Esophagus (tissue), 2 donors: ENCODE results near the gene MIAT. TPM values are rescaled to one million over a fixed set of nuclear protein-coding genes. Genes with fewer than 3 reads are reported as not detected.
"Not testable (repeated sequence)": the region's sequence is repeated elsewhere in the genome, so short reads cannot be mapped to it uniquely, and the experiment has no call there.

Source experiments
- H3K27ac ChIP-seq, 2 donors: one replicate each; pipeline ENCODE4 v1.5.1; 2013; ENCODE audit warnings: low read depth in 2 of 2, mild to moderate bottlenecking in 2 of 2, inconsistent platforms in 1 of 2, low read length in 1 of 2, moderate library complexity in 1 of 2
- H3K27me3 ChIP-seq, 2 donors: one replicate each; pipeline ENCODE4 v1.6.1; 2013; ENCODE audit warnings: low read length in 2 of 2, control low read depth in 1 of 2, mild to moderate bottlenecking in 1 of 2; ENCODE audit not compliant: insufficient read depth in 2 of 2, control insufficient read depth in 1 of 2
- H3K36me3 ChIP-seq, 2 donors: one replicate each; pipeline ENCODE4 v1.6.1; 2013; ENCODE audit warnings: low read length in 1 of 2; ENCODE audit not compliant: control insufficient read depth in 2 of 2, insufficient read depth in 2 of 2
- H3K4me1 ChIP-seq, 2 donors: one replicate each; pipeline ENCODE4 v1.6.1; 2013; ENCODE audit warnings: low read length in 1 of 2; ENCODE audit not compliant: control insufficient read depth in 2 of 2, insufficient read depth in 2 of 2
- H3K4me3 ChIP-seq, 2 donors: one replicate each; pipeline ENCODE4 v1.5.1; 2013; ENCODE audit warnings: low read length in 2 of 2, mild to moderate bottlenecking in 2 of 2, low read depth in 1 of 2, moderate library complexity in 1 of 2
- H3K9me3 ChIP-seq, 2 donors: one replicate each; pipeline ENCODE4 v1.6.1; 2013; ENCODE audit warnings: mild to moderate bottlenecking in 2 of 2, low read depth in 1 of 2, low read length in 1 of 2, moderate library complexity in 1 of 2; ENCODE audit not compliant: control insufficient read depth in 2 of 2, insufficient read depth in 1 of 2
- WGBS, 2 donors: extraction: QIAGEN DNeasy Blood & Tissue Kit; methylation state at CpG; one replicate each; pipeline ENCODE4 v1.1.7; 2013; 5-methylcytosine and 5-hydroxymethylcytosine counted together
- polyA plus RNA-seq, 2 donors: library from polyadenylated mRNA; stranded (reverse); fragments of 200-250 nt; gene quantifications; one replicate each; pipeline ENCODE4 v1.2.3, GENCODE V29; 2013
- donor health status: healthy with polysubstance abuse.
- donor health status: Bipolar disorder and iron deficiency.

Gene MIAT
- polyA plus RNA-seq, 2 donors: 0.49 to 0.55 TPM

DNA sequence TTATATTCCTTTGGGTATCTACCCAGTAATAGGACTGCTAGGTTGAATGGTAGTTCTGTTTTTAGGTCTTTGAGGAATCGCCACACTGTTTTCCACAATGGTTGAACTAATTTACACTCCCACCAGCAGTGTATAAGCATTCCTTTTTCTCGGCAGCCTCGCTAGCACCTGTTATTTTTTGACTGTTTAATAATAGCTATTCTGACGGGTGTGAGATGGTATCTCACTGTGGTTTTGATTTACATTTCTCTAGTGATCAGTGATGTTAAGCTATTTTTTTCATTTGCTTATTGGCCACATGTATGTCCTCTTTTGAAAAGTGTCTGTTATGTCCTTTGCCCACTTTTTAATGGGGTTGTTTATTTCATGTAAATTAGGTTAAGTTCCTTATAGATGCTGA is 48.0 kb downstream of the MIAT start:
- not testable (repeated sequence) for H3K4me1 ChIP-seq, H3K36me3 ChIP-seq
- WGBS, 2 donors: 82 to 91% methylated on average over 4 of the region's 4 CpGs

DNA sequence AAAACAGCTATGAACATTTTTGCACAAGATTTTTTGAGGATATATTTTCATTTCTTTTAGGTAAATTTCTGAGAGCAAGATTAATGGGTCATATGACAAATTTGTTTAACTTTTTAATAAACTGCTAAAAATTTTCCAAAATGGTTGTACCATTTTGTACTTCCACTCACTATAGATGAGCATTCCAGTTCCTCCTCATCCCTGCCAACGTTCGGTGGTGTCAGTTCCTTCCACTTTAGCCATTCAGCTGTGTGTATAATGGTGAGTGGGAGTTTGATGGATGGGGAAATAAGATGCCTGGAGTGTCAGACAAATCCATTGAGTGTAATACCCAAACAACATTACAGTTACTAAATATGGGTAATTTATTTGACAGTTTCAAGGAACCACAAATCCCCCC is 49.7 kb downstream of the MIAT start:
- Histone ChIP-seq H3K4me1 (no peaks in the 10 kb centered on the region), H3K4me3 (no peak overlapping the region), H3K27me3 (no peaks in the 10 kb centered on the region), H3K9me3 (no peaks in the 10 kb centered on the region), H3K27ac (no peak overlapping the region), H3K36me3 (peaks cover 4% of the 10 kb centered on the region in 2 donors)
- WGBS, 2 donors: 95 to 99% methylated on average over 2 of the region's 2 CpGs

More for the DNA sequence above, 48.0 kb downstream of the MIAT start:
- not testable (repeated sequence) for H3K4me3 ChIP-seq, H3K27ac ChIP-seq, H3K9me3 ChIP-seq, H3K27me3 ChIP-seq

- Histone ChIP-seq H3K27ac (no peak overlapping the region), H3K36me3 (peaks cover 2 to 4% of the 10 kb centered on the region in 2 donors), H3K9me3 (no peaks in the 10 kb centered on the region), H3K4me3 (no peak overlapping the region), H3K27me3 (no peaks in the 10 kb centered on the region), H3K4me1 (no peaks in the 10 kb centered on the region)
- 69 to 83% methylated on average over 2 of the region's 2 CpGs for WGBS, 2 donors
Measured at GRCh38 chr22:26707581-26707980, 50.2 kb downstream of the MIAT start.

- Histone ChIP-seq H3K27me3 (no peaks in the 10 kb centered on the region), H3K9me3 (no peaks in the 10 kb centered on the region), H3K4me1 (no peaks in the 10 kb centered on the region), H3K27ac (no peak overlapping the region), H3K36me3 (peaks cover 2 to 4% of the 10 kb centered on the region in 2 donors), H3K4me3 (no peak overlapping the region)
- 73 to 77% methylated on average over 7 of the region's 7 CpGs for WGBS, 2 donors
Measured at GRCh38 chr22:26708256-26709009, 51.0 kb downstream of the MIAT start.

DNA sequence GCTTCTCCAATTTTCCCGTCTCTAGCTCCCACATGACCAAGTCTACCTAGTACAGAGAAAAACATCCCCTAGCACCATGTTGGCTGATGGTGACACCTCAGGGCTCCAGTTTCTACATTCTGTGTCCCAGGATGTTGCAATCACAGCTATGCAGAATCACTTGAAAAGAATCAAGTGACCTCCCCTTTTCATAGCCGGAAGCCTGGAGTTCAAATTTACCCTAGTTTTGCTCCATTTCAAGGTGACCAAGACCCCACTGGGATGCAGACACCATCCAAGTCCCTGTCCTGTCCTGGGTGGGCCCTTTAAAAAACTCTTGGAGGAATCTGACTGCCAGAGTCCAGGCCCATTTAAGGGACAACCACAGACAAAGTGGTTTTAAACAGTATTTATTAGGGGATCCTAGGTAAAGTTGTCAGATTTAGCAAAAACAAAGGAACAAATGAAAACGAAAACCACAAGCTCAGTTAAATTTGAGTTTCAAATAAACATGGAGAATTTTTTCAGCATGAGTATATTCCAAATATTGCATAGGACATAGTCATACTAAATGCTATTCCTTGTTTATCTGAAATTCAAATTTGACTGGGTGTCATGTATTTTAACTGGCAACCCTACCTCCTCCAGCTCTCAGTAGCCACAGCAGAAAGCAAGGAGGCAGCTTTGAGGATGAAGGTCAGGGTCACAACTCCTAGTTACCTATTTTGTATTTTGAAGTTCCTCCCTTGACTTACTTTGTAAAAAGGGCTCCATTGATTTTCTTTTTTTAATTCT is 52.4 kb downstream of the MIAT start:
- H3K27ac ChIP-seq: no peak overlapping the region
- peaks cover 2 to 4% of the 10 kb centered on the region in 2 donors for H3K36me3 ChIP-seq
- H3K4me1 ChIP-seq: no peaks in the 10 kb centered on the region
- WGBS, 2 donors: 90 to 91% methylated on average over 3 of the region's 3 CpGs
- no peaks in the 10 kb centered on the region for H3K9me3 ChIP-seq
- peak overlapping the region in 1 of 2 donors; percentile 3 for H3K4me3 ChIP-seq
- H3K27me3 ChIP-seq: no peaks in the 10 kb centered on the region

- Histone ChIP-seq H3K4me1 (no peaks in the 10 kb centered on the region), H3K4me3 (no peak overlapping the region), H3K27me3 (no peaks in the 10 kb centered on the region), H3K27ac (no peak overlapping the region), H3K9me3 (no peaks in the 10 kb centered on the region), H3K36me3 (peaks cover 2 to 4% of the 10 kb centered on the region in 2 donors)
- 71 to 72% methylated on average over 4 of the region's 4 CpGs for WGBS, 2 donors
Measured at GRCh38 chr22:26711205-26711963, 54.0 kb downstream of the MIAT start.

GRCh38 chr22:26712158-26712557 is 54.8 kb downstream of the MIAT start:
- Histone ChIP-seq H3K27me3 (no peaks in the 10 kb centered on the region), H3K36me3 (peaks cover 2 to 4% of the 10 kb centered on the region in 2 donors), H3K27ac (no peak overlapping the region), H3K4me3 (no peak overlapping the region), H3K4me1 (no peaks in the 10 kb centered on the region), H3K9me3 (no peaks in the 10 kb centered on the region)
- 80 to 85% methylated on average over 8 of the region's 8 CpGs for WGBS, 2 donors

- Histone ChIP-seq H3K4me3 (no peak overlapping the region), H3K9me3 (no peaks in the 10 kb centered on the region), H3K4me1 (no peaks in the 10 kb centered on the region), H3K36me3 (peaks cover 4 to 6% of the 10 kb centered on the region in 2 donors), H3K27me3 (no peaks in the 10 kb centered on the region), H3K27ac (no peak overlapping the region)
- WGBS, 2 donors: 83 to 85% methylated on average over 12 of the region's 12 CpGs
Measured at GRCh38 chr22:26713823-26714449, 56.5 kb downstream of the MIAT start.

- WGBS, 2 donors: 88 to 91% methylated on average over 11 of the region's 11 CpGs
- peaks cover 0 to 8% of the 10 kb centered on the region in 2 donors for H3K36me3 ChIP-seq
- no peaks in the 10 kb centered on the region for H3K27me3 ChIP-seq
- no peaks in the 10 kb centered on the region for H3K4me1 ChIP-seq
- H3K4me3 ChIP-seq: no peak overlapping the region
- no peaks in the 10 kb centered on the region for H3K9me3 ChIP-seq
- H3K27ac ChIP-seq: no peak overlapping the region
Measured at GRCh38 chr22:26714971-26715370, 57.6 kb downstream of the MIAT start.
